K562 (cell line): ENCODE measurements around the gene PABPC3. TPM values are rescaled to one million over a fixed set of nuclear protein-coding genes. Genes with fewer than 3 reads are reported as not detected.

ENCODE experiments used
- ATAC-seq: fragments of 200-7000 bp; cut with Tn5 transposase; 3 replicates; pipeline ENCODE4 v1.9.1; 2020; ENCODE audit warnings: moderate library complexity
- BruUV-seq: library from RNA; stranded (reverse); fragments of 400-500 nt; replicated peaks from 2 replicates; lab custom pipeline; 2021; lab: Mats Ljungman, UMichigan
- CTCF ChIA-PET: fragments of 300-600 bp; formaldehyde crosslinking; extraction: SDS; loops from one replicate; lab custom pipeline; 2021; ENCODE audit warnings: low intra/inter-chr PET ratio; lab: Yijun Ruan, JAX
- POLR2A ChIA-PET: fragments of 300-600, 350-650 bp; sonication (Branson Sonifier 250); formaldehyde crosslinking; extraction: SDS; loops from one replicate; lab custom pipeline; 2021; ENCODE audit warnings: antibody characterized with exemption, inconsistent platforms; lab: Yijun Ruan, JAX
- DNase-seq, 4 experiments: peaks; one replicate each; pipeline versions ENCODE4 v3.0.0 to v3.0.0-alpha.2; 2011 to 2018; ENCODE audit warnings: low spot score in 3 of 4, mixed read lengths in 3 of 4; ENCODE audit errors: extremely low read depth in 1 of 4
- FAIRE-seq: peaks from 2 replicates; lab custom pipeline; 2011; peaks lifted over from hg19 to GRCh38; lab: Jason Lieb, UNC
- H2AFZ ChIP-seq: 2 replicates; pipeline ENCODE4 v1.6.0; 2011; ENCODE audit warnings: low read depth, low read length, control low read depth, inconsistent platforms
- H3K27ac ChIP-seq: fragments of 200-600 bp; 3 replicates; pipeline ENCODE4 v1.8.0; 2011; ENCODE audit warnings: low read depth, mild to moderate bottlenecking, control low read depth, inconsistent platforms, low read length, moderate library complexity, mixed read lengths; ENCODE audit errors: extremely low read depth
- H3K27me3 ChIP-seq, 2 experiments: fragments of 300-600 bp in 1 of 2; 2 replicates in 1 of 2; 3 replicates in 1 of 2; pipeline versions ENCODE4 v1.6.0 to v1.8.0; 2011; ENCODE audit warnings: inconsistent platforms in 2 of 2, low read length in 2 of 2, mild to moderate bottlenecking in 1 of 2, mixed read lengths in 1 of 2, moderate library complexity in 1 of 2; ENCODE audit not compliant: control insufficient read depth in 2 of 2, insufficient read depth in 2 of 2
- H3K36me3 ChIP-seq: fragments of 300-600 bp; 3 replicates; pipeline ENCODE4 v1.8.0; 2011; ENCODE audit warnings: mild to moderate bottlenecking, low read length, inconsistent platforms; ENCODE audit not compliant: control insufficient read depth, insufficient read depth
- H3K4me1 ChIP-seq, 2 experiments: fragments of 200-600 bp in 1 of 2; replicated peaks in 1 of 2; 2 replicates in 1 of 2; 3 replicates in 1 of 2; pipeline versions ENCODE4 v1.5.1 to v1.8.0; 2011; ENCODE audit warnings: inconsistent platforms in 2 of 2, low read length in 2 of 2, mild to moderate bottlenecking in 1 of 2, mixed read lengths in 1 of 2, moderate library complexity in 1 of 2; ENCODE audit not compliant: control insufficient read depth in 2 of 2, insufficient read depth in 2 of 2
- H3K4me2 ChIP-seq: 2 replicates; pipeline ENCODE4 v1.6.1; 2011; ENCODE audit warnings: low read length, control low read depth, inconsistent platforms, mixed read lengths; ENCODE audit not compliant: insufficient read depth
- H3K4me3 ChIP-seq: fragments of 200-600 bp; sonication (generic), shearing (Covaris generic); 2 replicates; pipeline ENCODE4 v1.5.1; 2016; ENCODE audit warnings: control low read depth, inconsistent platforms
- H3K79me2 ChIP-seq: fragments of 200-600 bp; 3 replicates; pipeline ENCODE4 v1.8.0; 2011; ENCODE audit warnings: low read length, inconsistent platforms; ENCODE audit not compliant: control insufficient read depth, insufficient read depth
- H3K9ac ChIP-seq, 2 experiments: 2 replicates each; pipeline versions ENCODE4 v1.6.0 to v1.6.1; 2011; ENCODE audit warnings: low read depth in 2 of 2, low read length in 2 of 2, control low read depth in 1 of 2, inconsistent platforms in 1 of 2, mild to moderate bottlenecking in 1 of 2, mixed read lengths in 1 of 2; ENCODE audit not compliant: insufficient read depth in 1 of 2
- H3K9me1 ChIP-seq: one replicate; pipeline ENCODE4 v1.6.0; 2011; ENCODE audit warnings: inconsistent platforms, mild to moderate bottlenecking, low read length, moderate library complexity; ENCODE audit not compliant: control insufficient read depth, insufficient read depth
- H3K9me3 ChIP-seq: replicated peaks from 2 replicates; pipeline ENCODE4 v1.5.1; 2011; ENCODE audit warnings: low read depth, low read length, inconsistent platforms; ENCODE audit not compliant: control insufficient read depth, insufficient read depth
- H4K20me1 ChIP-seq: replicated peaks from 2 replicates; pipeline ENCODE4 v1.6.1; 2011; ENCODE audit warnings: low read length, inconsistent platforms, mixed read lengths; ENCODE audit not compliant: control insufficient read depth, insufficient read depth
- ARID1B ChIP-seq: fragments of 450-650 bp; IDR thresholded peaks from 2 replicates; pipeline ENCODE4 v1.6.1; 2016; ENCODE audit warnings: antibody characterized with exemption, mild to moderate bottlenecking, inconsistent platforms
- CCAR2 ChIP-seq: fragments of 200-400 bp; formaldehyde crosslinking; IDR thresholded peaks from 2 replicates; pipeline ENCODE4 v1.6.1; 2017; ENCODE audit warnings: mild to moderate bottlenecking, low read depth, low read length
- CREBBP ChIP-seq: IDR thresholded peaks from one replicate; pipeline ENCODE4 v1.6.1; 2012; ENCODE audit warnings: low read depth, mild to moderate bottlenecking, control low read depth, inconsistent platforms, low read length
- ELK1 ChIP-seq: sonication (generic); formaldehyde crosslinking; IDR thresholded peaks from 2 replicates; pipeline ENCODE4 v1.8.1; 2022; ENCODE audit warnings: missing genetic modification reagents
- EWSR1 ChIP-seq: fragments of 450-650 bp; IDR thresholded peaks from 2 replicates; pipeline ENCODE4 v1.6.1; 2018; ENCODE audit warnings: borderline replicate concordance, mild to moderate bottlenecking, low read depth, moderate library complexity; ENCODE audit not compliant: partially characterized antibody
- HDGF ChIP-seq: fragments of 450-650 bp; IDR thresholded peaks from 2 replicates; pipeline ENCODE4 v1.6.1; 2016
- HNRNPH1 ChIP-seq: fragments of 200-400 bp; formaldehyde crosslinking; optimal IDR thresholded peaks from 2 replicates; pipeline ENCODE3; 2017; ENCODE audit warnings: low read depth, mild to moderate bottlenecking, low read length, moderate library complexity
- KLF16 ChIP-seq: IDR thresholded peaks from 2 replicates; pipeline ENCODE4 v1.6.1; 2016; ENCODE audit warnings: antibody characterized with exemption
- PHF20 ChIP-seq: fragments of 450-650 bp; IDR thresholded peaks from 2 replicates; pipeline ENCODE4 v1.6.1; 2018; ENCODE audit not compliant: partially characterized antibody
- PHTF2 ChIP-seq: fragments of 250-450 bp; sonication (Bioruptor Pico); IDR thresholded peaks from 2 replicates; pipeline ENCODE4 v1.5.0; 2021; ENCODE audit warnings: mild to moderate bottlenecking
- SIRT6 ChIP-seq: IDR thresholded peaks from one replicate; pipeline ENCODE4 v1.6.1; 2012; ENCODE audit warnings: low read depth, mild to moderate bottlenecking, control low read depth, inconsistent platforms, low read length, moderate library complexity
- TCF3 ChIP-seq: sonication (generic); formaldehyde crosslinking; IDR thresholded peaks from 2 replicates; pipeline ENCODE4 v1.4.0; 2020; ENCODE audit warnings: mild to moderate bottlenecking, missing genetic modification reagents
- U2AF1 ChIP-seq: fragments of 200-400 bp; formaldehyde crosslinking; optimal IDR thresholded peaks from 2 replicates; pipeline ENCODE3; 2017; ENCODE audit warnings: mild to moderate bottlenecking, low read depth, low read length, moderate library complexity
- ZBTB26 ChIP-seq: fragments of 450-650 bp; formaldehyde crosslinking; IDR thresholded peaks from 2 replicates; pipeline ENCODE4 v1.4.0; 2022; ENCODE audit warnings: missing genetic modification characterization
- ZFP1 ChIP-seq: fragments of 450-650 bp; formaldehyde crosslinking; IDR thresholded peaks from 2 replicates; pipeline ENCODE4 v1.4.0; 2020; ENCODE audit warnings: mild to moderate bottlenecking, mixed read lengths
- ZNF592 ChIP-seq: fragments of 450-650 bp; IDR thresholded peaks from 2 replicates; pipeline ENCODE4 v1.6.1; 2017; ENCODE audit warnings: antibody characterized with exemption, mild to moderate bottlenecking
- WGBS: fragments of 100-300 bp; shearing (Covaris generic); methylation state at CpG from one replicate; pipeline ENCODE4 v1.1.6; 2016; ENCODE audit warnings: low coverage, mixed read lengths; ENCODE audit not compliant: insufficient coverage; ENCODE audit errors: missing lambda C conversion rate; 5-methylcytosine and 5-hydroxymethylcytosine counted together
- in situ Hi-C: fragments of 300-500 bp; cut with MboI; formaldehyde crosslinking; loops from 4 replicates; pipeline ENCODE4 v1.15.0; 2018; ENCODE audit warnings: inconsistent platforms, mixed read lengths
- intact Hi-C: fragments of 100-400 bp; cut with micrococcal nuclease; formaldehyde crosslinking; loops from 2 replicates; pipeline ENCODE4 v1.14.2; 2022
- polyA plus RNA-seq, 8 experiments: library from polyadenylated mRNA; depleted of rRNA in 4 of 8; stranded (reverse) in 5 of 8; unstranded in 3 of 8; fragments of >200 nt; fragmentation: Nextera tagmentation in 2 of 8; fragmentation: Illumina TruSeq in 1 of 8; extraction: Ambion mirVana in 2 of 8; extraction: Trizol in 1 of 8; gene quantifications; 2 replicates each; pipeline versions ENCODE4 v1.2.1 to v1.2.3, GENCODE V29; 2011 to 2014; ENCODE audit warnings: inconsistent platforms in 1 of 8, missing spikeins in 1 of 8
- total RNA-seq, 7 experiments: library from RNA; depleted of rRNA in 6 of 7; stranded (reverse); fragments of >200 nt in 6 of 7; fragmentation: Illumina TruSeq in 2 of 7; extraction: Trizol in 2 of 7; gene quantifications; 2 replicates each; pipeline versions ENCODE4 v1.2.1 to v1.2.3, GENCODE V29; 2011 to 2021; ENCODE audit warnings: low replicate concordance in 1 of 7

PABPC3 gene
- total and polyA plus RNA-seq, 9 of the 15 experiments (the other 6 are each of a cell fraction or from before 2014, with no cell fraction given): 0.05 to 0.80 (median 0.25) TPM

- TF ChIP-seq ZNF592 (no peak), SIRT6 (no peak), ELK1 (CRISPR knock-in tag) (no peak), ZFP1 (no peak)
These were observed 13.4 kb downstream of the PABPC3 start (continued) for GRCh38 chr13:25109341-25109740.

DNA sequence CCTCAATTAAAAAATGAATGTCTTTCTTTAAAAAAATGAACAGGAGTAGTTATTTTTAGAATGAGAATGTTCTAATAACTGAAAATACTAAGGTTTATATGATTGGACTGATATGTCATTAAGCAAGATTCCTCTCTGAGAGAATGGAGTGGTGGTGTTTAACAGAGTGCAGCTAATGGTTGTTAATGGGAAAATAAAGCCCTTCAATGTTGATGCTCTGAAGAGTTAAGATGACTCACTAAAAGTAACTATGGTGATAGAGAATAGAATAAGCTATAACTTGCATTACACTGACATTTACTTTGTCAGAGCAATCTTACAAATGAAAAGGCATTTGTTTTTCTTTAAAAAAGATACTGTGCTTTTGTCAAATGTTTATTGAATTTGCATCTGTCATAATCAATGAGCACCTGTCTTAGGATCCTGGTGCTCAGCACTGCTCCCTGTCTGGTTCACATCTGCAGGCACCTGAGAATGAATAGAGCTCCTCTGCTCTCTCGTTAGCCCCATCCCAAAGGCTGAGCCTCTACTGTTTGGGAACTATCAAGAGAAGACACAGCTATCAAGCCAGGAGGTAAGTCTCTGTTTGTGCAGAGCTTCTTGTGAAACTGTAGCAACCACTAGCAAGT, 15.1 kb downstream of the PABPC3 start:
- Histone ChIP-seq H3K27me3 (no peaks in the 10 kb centered on the region), H3K9ac (no peak overlapping the region), H2AFZ (no peak overlapping the region), H4K20me1 (no peaks in the 10 kb centered on the region), H3K4me2 (no peak overlapping the region), H3K27ac (no peak overlapping the region), H3K36me3 (no peaks in the 10 kb centered on the region), H3K4me3 (no peak overlapping the region), H3K9me1 (no peaks in the 10 kb centered on the region), H3K79me2 (no peaks in the 10 kb centered on the region), H3K4me1 (no peaks in the 10 kb centered on the region), H3K9me3 (no peaks in the 10 kb centered on the region)
- ChIA-PET POLR2A (no interaction called here), CTCF (no interaction called here)
- in situ Hi-C loops (loop anchor here (10.0 kb wide), 1 partner anchor 106 kb away; no protein-coding TSS in a partner anchor), intact Hi-C loops (loop anchor here (10.0 kb wide), 1 partner anchor 46 kb away; no protein-coding TSS in a partner anchor)
- BruUV-seq: no TSS peak
- DNase-seq: no peak
- WGBS: 0% methylated on average over 1 of the region's 1 CpG
- ATAC-seq: no peak
- FAIRE-seq: no peak
- TF ChIP-seq HNRNPH1 (no peak), PHF20 (no peak), CREBBP (no peak), ARID1B (no peak), ZBTB26 (CRISPR knock-in tag) (no peak), U2AF1 (no peak), HDGF (no peak), KLF16 (no peak), EWSR1 (no peak), CCAR2 (no peak), TCF3 (CRISPR knock-in tag) (no peak), PHTF2 (CRISPR knock-in tag) (no peak)
